DOHH2 (cell line): ENCODE measurements around the gene ZBTB22.

ENCODE experiments used
- H3F3A ChIP-seq: fragments of 200-600 bp; sonication (generic), shearing (Covaris generic); 2 replicates; pipeline ENCODE4 v1.6.0; 2016; ENCODE audit warnings: antibody characterized with exemption, mild to moderate bottlenecking; ENCODE audit not compliant: control insufficient read depth, insufficient read depth
- H3K27ac ChIP-seq: fragments of 200-600 bp; sonication (generic); 2 replicates; pipeline ENCODE4 v1.5.1; 2014; ENCODE audit warnings: low read depth, mild to moderate bottlenecking, low read length, moderate library complexity
- H3K27me3 ChIP-seq: fragments of 200-600 bp; sonication (generic); 2 replicates; pipeline ENCODE4 v1.6.1; 2014; ENCODE audit warnings: mild to moderate bottlenecking, low read length, mixed read lengths; ENCODE audit not compliant: control insufficient read depth
- H3K36me3 ChIP-seq: fragments of 200-600 bp; sonication (generic); 2 replicates; pipeline ENCODE4 v1.6.1; 2014; ENCODE audit warnings: mild to moderate bottlenecking, low read length, moderate library complexity, mixed read lengths; ENCODE audit not compliant: control insufficient read depth
- H3K4me1 ChIP-seq: fragments of 200-600 bp; sonication (generic); 2 replicates; pipeline ENCODE4 v1.6.1; 2014; ENCODE audit warnings: mild to moderate bottlenecking, low read length, mixed read lengths; ENCODE audit not compliant: control insufficient read depth
- H3K4me2 ChIP-seq: fragments of 200-600 bp; sonication (generic); 2 replicates; pipeline ENCODE4 v1.6.0; 2014; ENCODE audit warnings: mild to moderate bottlenecking, low read length, moderate library complexity
- H3K4me3 ChIP-seq: fragments of 200-600 bp; sonication (generic); 2 replicates; pipeline ENCODE4 v1.5.1; 2014; ENCODE audit warnings: mild to moderate bottlenecking, low read length, mixed read lengths
- H3K79me2 ChIP-seq: fragments of 200-600 bp; sonication (generic); 2 replicates; pipeline ENCODE4 v1.6.1; 2014; ENCODE audit warnings: mild to moderate bottlenecking, low read length, mixed read lengths; ENCODE audit not compliant: control insufficient read depth
- H3K9me2 ChIP-seq: fragments of 200-600 bp; sonication (generic); replicated peaks from 2 replicates; pipeline ENCODE4 v1.6.1; 2014; ENCODE audit warnings: mild to moderate bottlenecking, low read length, mixed read lengths; ENCODE audit not compliant: control insufficient read depth
- H3K9me3 ChIP-seq: fragments of 200-600 bp; sonication (generic); 2 replicates; pipeline ENCODE4 v1.6.1; 2014; ENCODE audit warnings: antibody characterized with exemption, low read length, mixed read lengths; ENCODE audit not compliant: control insufficient read depth, insufficient read depth
- H4K20me1 ChIP-seq: fragments of 200-600 bp; sonication (generic); 2 replicates; pipeline ENCODE4 v1.6.0; 2014; ENCODE audit warnings: low read depth, mild to moderate bottlenecking, antibody characterized with exemption, low read length, moderate library complexity; ENCODE audit not compliant: control insufficient read depth, insufficient read depth
- EZH2phosphoT487 ChIP-seq: fragments of 200-600 bp; sonication (generic); IDR thresholded peaks from 2 replicates; pipeline ENCODE4 v1.6.1; 2017; ENCODE audit warnings: borderline replicate concordance, mild to moderate bottlenecking, antibody characterized with exemption, low read length, moderate library complexity, mixed read lengths
- TF ChIP-seq, protein P1 (sequence below): fragments of 200-600 bp; sonication (generic); IDR thresholded peaks from one replicate; pipeline ENCODE4 v1.5.1; 2014; ENCODE audit warnings: antibody characterized with exemption, mild to moderate bottlenecking, low read depth, low read length; ENCODE audit not compliant: poor library complexity, severe bottlenecking

Gene ZBTB22

DNA sequence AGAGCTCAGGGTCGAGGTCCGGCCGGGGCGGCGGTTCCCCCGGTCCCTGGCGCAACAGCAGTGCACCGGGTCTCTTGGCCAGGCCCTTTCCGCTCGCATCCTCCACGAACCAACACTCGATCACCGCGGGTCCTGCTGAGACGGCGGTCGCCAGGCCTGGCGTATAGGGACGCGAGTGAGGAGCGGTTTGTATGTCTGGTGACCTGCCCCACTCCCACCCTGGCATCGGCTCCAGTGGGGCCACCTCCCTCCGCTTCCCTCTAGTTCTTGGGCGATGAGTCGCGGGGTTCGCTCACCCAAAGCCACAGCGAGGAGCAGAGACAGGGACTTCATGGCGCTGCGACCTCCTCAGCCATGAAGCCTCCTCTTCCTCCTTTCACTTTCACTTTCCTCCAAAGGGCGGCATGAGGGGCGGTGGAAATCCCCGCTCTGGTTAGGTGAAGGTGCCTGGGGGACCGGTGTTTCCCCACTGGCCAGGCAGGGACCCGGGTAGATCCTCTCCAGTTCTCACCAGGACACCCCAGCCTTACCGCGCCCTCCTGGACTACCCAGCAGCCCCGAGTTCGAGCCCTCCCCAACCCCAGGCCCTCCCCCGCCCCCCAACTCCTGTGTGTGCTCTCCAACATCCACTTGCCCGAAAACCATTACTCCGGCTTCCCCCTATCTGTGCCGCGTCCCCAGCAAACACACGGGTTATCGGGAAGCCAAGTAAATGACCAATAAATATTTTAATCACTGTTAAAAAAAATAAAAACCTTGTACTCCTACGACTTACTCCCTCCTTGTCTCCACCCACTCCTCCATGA, 3.6 kb downstream of the ZBTB22 start, which contains the start of gene TAPBP:
TSS of gene TAPBP (minus strand) at position 370 of the 806 bp plus-strand sequence. CDS start at position 333, 37 bp downstream.
- TF ChIP-seq, protein P1, sequence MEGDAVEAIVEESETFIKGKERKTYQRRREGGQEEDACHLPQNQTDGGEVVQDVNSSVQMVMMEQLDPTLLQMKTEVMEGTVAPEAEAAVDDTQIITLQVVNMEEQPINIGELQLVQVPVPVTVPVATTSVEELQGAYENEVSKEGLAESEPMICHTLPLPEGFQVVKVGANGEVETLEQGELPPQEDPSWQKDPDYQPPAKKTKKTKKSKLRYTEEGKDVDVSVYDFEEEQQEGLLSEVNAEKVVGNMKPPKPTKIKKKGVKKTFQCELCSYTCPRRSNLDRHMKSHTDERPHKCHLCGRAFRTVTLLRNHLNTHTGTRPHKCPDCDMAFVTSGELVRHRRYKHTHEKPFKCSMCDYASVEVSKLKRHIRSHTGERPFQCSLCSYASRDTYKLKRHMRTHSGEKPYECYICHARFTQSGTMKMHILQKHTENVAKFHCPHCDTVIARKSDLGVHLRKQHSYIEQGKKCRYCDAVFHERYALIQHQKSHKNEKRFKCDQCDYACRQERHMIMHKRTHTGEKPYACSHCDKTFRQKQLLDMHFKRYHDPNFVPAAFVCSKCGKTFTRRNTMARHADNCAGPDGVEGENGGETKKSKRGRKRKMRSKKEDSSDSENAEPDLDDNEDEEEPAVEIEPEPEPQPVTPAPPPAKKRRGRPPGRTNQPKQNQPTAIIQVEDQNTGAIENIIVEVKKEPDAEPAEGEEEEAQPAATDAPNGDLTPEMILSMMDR = no peak
- TF ChIP-seq EZH2phosphoT487 = no peak
- Histone ChIP-seq H3K27ac (peak within 1 kb of the TSS; percentile 93), H3K27me3 (no peaks in the 10 kb centered on the region), H3K4me3 (peak within 1 kb of the TSS; percentile 95), H3K4me2 (peak within 1 kb of the TSS; percentile 91), H3K4me1 (peaks cover 39% of the 10 kb centered on the region), H4K20me1 (peaks cover 6% of the 10 kb centered on the region; the same call in 1 of the 2 replicates), H3K9me3 (no peaks in the 10 kb centered on the region), H3K36me3 (peaks cover 54% of the 10 kb centered on the region), H3K9me2 (no peaks in the 10 kb centered on the region), H3K79me2 (peaks cover 60% of the 10 kb centered on the region), H3F3A (peaks cover 17% of the 10 kb centered on the region)

DNA sequence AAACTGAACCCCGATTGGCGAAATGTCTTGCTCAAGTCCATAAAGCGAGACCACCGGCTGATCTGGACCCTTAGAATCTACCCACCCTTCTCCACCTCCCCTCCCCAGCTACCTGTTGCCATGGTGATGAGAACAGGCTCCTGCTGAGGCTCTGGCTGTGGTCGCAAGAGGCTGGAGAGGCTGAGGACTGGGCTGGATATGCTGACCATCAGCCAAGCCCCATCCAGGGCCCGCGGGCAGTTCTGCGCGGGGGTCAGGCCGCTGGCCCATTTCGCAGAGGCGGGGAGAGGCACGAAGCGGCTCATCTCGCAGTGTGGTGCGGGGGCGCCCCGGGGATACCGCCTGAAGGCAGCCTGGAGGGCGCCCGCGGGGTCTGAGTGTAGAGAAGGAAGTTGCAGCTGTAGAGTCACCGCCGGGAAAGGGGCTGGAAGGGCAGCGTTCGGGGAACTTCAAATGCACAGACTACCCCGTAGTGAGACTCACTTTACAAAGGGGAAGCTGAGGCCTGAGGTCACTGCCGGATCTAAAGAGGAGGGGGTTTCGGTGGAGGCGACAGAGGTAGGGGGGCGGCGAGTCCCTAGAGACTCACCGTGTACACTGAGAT, 4.3 kb downstream of the ZBTB22 start:
- Histone ChIP-seq H3K4me1 (peaks cover 32% of the 10 kb centered on the region), H3K27me3 (no peaks in the 10 kb centered on the region), H3K27ac (peak overlapping the region; percentile 93), H4K20me1 (peaks cover 6% of the 10 kb centered on the region; the same call in 1 of the 2 replicates), H3K36me3 (peaks cover 53% of the 10 kb centered on the region), H3K4me2 (peak overlapping the region; percentile 91), H3F3A (peaks cover 9% of the 10 kb centered on the region), H3K9me2 (no peaks in the 10 kb centered on the region), H3K9me3 (no peaks in the 10 kb centered on the region), H3K4me3 (peak overlapping the region; percentile 95), H3K79me2 (peaks cover 62% of the 10 kb centered on the region)
- TF ChIP-seq, protein P1 = peak; percentile 40
- no peak; the same call in 1 of the 2 replicates for TF ChIP-seq EZH2phosphoT487

DNA sequence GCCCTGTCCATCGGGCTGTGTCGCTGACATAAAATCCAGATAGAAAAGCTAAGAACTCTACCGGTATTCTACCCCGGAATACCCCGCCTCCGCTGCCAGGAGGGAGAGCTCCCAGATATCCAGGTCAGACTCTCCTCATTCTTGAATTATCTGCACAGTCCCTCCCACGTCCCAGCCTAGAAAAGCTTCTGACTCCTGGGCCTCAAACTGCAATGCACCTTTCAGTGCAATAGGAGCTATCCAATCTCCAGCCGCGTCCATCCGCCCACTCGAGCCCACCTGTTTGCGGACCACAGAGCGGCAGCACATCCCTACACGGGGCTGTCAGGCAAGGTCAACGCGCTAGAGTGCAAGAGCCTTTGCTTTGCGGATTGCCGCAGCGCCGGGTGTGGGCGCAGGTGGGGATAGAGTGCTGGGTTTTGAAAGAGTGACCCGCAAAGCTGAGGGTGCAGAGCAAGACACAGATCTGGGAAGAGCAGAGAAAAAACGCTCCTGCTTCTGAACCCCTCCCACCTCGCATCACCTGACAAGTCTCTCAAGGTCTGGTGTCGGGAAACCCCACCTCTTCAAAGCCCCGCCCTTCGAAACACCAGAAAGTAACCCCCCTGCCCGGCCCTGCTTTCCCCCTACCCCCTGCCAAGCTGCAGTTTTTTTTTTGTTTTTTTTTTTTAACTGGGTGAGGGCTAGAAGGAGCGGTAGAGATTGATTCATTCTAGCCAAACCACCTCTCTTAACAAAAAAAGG, 5.0 kb downstream of the ZBTB22 start:
- peak overlapping the region; percentile 95 for H3K4me3 ChIP-seq
- no peaks in the 10 kb centered on the region for H3K9me2 ChIP-seq
- no peaks in the 10 kb centered on the region for H3K27me3 ChIP-seq
- peaks cover 6% of the 10 kb centered on the region; the same call in 1 of the 2 replicates for H4K20me1 ChIP-seq
- H3K9me3 ChIP-seq = no peaks in the 10 kb centered on the region
- H3K4me1 ChIP-seq = peaks cover 30% of the 10 kb centered on the region
- H3K27ac ChIP-seq = peak overlapping the region; percentile 93
- peaks cover 57% of the 10 kb centered on the region for H3K36me3 ChIP-seq
- H3K79me2 ChIP-seq = peaks cover 68% of the 10 kb centered on the region
- 0 out of 2 replicates have a peak, but pooled peaks cover 8% of the 10 kb centered on the region for H3F3A ChIP-seq
- no peak for TF ChIP-seq EZH2phosphoT487
- TF ChIP-seq, protein P1 = no peak
- H3K4me2 ChIP-seq = peak overlapping the region; percentile 91
